IPS-18c (cell line): ENCODE data around the gene CD151.

Source experiments
- H3K4me3 ChIP-seq: 2 replicates; pipeline ENCODE4 v1.7.0; 2013; ENCODE audit warnings: low read depth, mild to moderate bottlenecking, low read length, moderate library complexity; ENCODE audit not compliant: insufficient read depth
- H3K9me3 ChIP-seq: one replicate; pipeline ENCODE4 v1.6.1; 2013; ENCODE audit warnings: mild to moderate bottlenecking, low read length, moderate library complexity; ENCODE audit not compliant: control insufficient read depth, insufficient read depth

The CD151 gene

DNA sequence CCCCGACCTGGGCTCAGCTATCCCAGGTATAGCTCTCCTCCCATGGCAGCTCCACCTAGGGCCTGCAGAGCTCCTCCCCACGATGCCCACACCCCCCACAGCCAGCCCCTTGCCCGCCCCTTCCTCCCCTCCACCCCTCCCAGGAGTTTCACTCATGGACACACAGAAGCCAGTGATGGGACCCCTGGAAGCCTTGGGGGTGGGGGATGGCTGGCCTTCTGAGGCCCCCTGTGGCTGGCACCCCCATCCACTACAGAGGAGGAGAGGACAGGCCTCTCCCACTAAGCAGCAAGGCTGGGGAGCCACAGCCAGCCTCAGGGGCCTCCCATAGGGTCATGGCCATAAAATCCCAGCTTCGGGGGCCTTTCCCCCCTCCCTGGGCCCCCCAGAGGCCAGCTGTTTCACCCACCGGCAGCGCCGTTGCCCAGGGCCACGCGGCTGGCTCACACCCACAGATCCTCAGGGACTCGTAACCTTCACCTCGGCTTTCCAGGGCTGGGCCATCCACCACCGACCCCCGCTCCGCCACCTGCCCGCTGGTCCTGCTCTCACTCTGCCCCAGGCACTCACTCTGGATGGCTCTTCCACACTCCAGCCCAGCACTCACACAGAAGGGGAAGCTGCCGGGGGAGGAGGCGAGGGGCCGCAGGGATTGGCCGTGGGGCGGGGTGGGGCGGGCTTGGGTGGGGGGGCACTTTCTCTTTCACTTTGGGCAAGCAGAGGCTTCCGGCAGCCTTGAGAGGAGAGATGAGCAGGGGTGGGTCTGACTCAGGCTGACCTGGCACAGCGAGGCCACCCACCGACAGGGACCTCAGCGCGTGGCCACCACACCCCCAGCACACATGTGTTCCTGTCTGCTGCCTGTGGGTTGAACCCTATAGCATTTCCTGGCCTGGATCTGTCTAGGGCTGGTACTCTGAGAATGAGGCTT lies 36.9 kb upstream of the CD151 start:
- no peaks in the 10 kb centered on the region for H3K9me3 ChIP-seq
- H3K4me3 ChIP-seq, result peak overlapping the region; percentile 86; the same call in 1 of the 2 replicates

DNA sequence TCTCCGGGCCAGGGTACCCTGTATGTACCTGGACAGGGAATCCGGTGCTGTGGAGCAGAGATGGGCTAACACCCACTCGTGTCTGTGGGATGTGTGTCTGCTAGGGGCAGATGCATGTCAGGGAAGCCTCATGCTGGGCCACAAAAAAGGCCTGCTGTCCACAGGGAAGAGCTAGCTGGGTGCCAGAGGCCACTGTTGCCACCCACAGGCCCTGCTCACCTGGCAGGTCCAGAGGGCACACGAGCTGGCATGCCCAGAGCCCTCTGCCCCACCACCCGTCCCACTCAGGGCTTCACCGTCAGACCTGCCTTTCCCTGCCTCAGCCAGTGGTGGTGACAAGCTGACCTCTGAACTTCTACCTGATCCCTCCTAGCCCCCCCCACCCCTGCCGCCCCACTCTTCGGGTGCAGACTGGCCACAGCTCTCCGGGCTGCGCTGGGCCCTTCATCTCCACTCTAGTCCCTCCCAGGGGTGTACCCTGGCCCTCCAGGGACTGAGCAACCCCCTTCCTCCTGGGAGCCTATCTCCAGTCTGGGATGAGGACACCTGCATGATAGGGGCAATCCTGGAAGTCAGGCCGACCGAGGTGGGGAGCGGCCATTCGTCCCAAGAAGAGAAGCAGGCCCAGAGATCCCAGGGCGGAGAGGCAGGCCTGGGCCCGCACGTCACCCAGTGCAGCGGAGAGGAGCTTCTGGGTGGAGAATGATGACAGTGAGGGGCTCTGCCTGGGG lies 36.0 kb upstream of the CD151 start:
- Histone ChIP-seq H3K9me3 (no peaks in the 10 kb centered on the region), H3K4me3 (peak overlapping the region; percentile 86)

GRCh38 chr11:797296-798092 lies 35.3 kb upstream of the CD151 start:
- H3K4me3 ChIP-seq, result peak overlapping the region; percentile 86

GRCh38 chr11:798093-798713 lies 34.5 kb upstream of the CD151 start, which contains the start of gene SLC25A22:
TSS of gene SLC25A22 (minus strand) at chr11:798281. CDS start at chr11:795006, 3,275 bp downstream.
- H3K9me3 ChIP-seq, result no peaks in the 10 kb centered on the region
- H3K4me3 ChIP-seq, result peak within 1 kb of the TSS; percentile 86

More at GRCh38 chr11:797296-798092, 35.3 kb upstream of the CD151 start:
- no peaks in the 10 kb centered on the region for H3K9me3 ChIP-seq

- H3K4me3 ChIP-seq, result no peak overlapping the region
These were observed 33.0 kb upstream of the CD151 start for GRCh38 chr11:799641-800316.

DNA sequence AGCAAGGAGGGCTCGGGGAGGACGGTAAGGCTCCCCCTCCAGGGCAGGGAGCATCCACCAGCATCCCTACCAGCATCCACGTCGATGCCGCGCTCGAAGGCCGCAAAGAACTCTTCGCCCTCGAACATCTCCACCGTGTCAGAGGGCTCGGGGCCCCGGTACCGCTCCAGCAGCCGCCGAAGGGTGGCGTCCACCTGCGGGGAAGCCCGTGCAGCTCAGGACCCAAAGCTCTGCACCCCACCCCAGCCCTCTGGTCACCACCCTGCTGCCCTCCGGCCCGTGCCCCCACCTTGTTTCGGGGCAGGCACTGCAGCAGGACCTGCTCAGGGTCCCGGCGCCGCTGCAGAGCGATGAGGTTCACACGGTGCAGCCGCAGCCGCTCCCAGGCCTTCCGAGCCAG lies 32.3 kb upstream of the CD151 start:
- no peaks in the 10 kb centered on the region for H3K9me3 ChIP-seq

More at GRCh38 chr11:799641-800316, 33.0 kb upstream of the CD151 start:
- no peaks in the 10 kb centered on the region for H3K9me3 ChIP-seq

GRCh38 chr11:801097-801780 lies 31.5 kb upstream of the CD151 start:
- H3K4me3 ChIP-seq, result no peak overlapping the region
- no peaks in the 10 kb centered on the region for H3K9me3 ChIP-seq

More for the DNA sequence above, 32.3 kb upstream of the CD151 start:
- no peak overlapping the region for H3K4me3 ChIP-seq

- Histone ChIP-seq H3K9me3 (no peaks in the 10 kb centered on the region), H3K4me3 (no peak overlapping the region)
These were observed 30.6 kb upstream of the CD151 start for GRCh38 chr11:802018-802617.

DNA sequence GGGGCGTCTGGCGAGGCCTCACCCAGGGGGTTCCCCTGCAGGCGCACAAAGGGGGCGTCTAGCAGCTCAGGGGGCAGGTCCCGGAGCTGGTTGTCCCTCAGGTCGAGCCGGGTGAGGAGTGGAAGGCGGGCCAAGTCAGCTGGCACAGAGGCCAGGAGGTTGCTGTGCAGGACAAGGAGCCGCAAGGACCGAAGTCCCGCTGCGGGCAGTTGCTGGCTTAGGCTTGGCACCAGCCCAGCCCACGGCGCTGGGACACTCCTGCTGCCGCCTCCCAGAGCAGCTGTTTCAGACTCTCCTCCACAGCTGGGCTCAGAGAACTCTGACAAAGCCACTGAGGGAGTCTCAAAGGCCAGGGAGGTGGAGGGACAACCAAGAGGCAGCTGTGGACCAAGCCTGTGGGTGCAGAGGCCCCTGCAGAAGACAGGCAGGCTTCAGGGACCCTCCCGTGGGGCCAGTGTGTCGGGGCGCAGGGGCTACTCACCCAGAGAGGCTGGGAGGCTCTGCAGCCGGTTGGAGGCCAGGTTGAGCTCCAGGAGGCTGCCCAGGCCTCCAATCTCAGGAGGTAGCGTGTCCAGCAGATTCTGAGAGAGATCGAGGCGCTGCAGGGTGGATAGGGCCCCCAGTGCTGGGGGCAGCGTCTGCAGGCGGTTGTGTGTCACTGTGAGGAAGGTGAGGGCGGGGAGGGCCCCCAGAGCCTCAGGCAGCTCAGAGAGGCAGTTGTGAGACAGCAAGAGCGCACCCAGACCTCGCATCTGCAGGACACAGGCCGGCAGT lies 29.9 kb upstream of the CD151 start:
- H3K9me3 ChIP-seq, result no peaks in the 10 kb centered on the region

GRCh38 chr11:803467-803742 lies 29.3 kb upstream of the CD151 start:
- Histone ChIP-seq H3K4me3 (0 out of 2 replicates have a peak overlapping the region, but pooled peaks have one; percentile 58), H3K9me3 (no peaks in the 10 kb centered on the region)

More for the DNA sequence above, 29.9 kb upstream of the CD151 start:
- no peak overlapping the region for H3K4me3 ChIP-seq

GRCh38 chr11:803770-804598 lies 28.8 kb upstream of the CD151 start:
- Histone ChIP-seq H3K9me3 (no peaks in the 10 kb centered on the region), H3K4me3 (peak overlapping the region; percentile 58)

GRCh38 chr11:804599-804964 lies 28.2 kb upstream of the CD151 start:
- Histone ChIP-seq H3K9me3 (no peaks in the 10 kb centered on the region), H3K4me3 (peak overlapping the region; percentile 58)

DNA sequence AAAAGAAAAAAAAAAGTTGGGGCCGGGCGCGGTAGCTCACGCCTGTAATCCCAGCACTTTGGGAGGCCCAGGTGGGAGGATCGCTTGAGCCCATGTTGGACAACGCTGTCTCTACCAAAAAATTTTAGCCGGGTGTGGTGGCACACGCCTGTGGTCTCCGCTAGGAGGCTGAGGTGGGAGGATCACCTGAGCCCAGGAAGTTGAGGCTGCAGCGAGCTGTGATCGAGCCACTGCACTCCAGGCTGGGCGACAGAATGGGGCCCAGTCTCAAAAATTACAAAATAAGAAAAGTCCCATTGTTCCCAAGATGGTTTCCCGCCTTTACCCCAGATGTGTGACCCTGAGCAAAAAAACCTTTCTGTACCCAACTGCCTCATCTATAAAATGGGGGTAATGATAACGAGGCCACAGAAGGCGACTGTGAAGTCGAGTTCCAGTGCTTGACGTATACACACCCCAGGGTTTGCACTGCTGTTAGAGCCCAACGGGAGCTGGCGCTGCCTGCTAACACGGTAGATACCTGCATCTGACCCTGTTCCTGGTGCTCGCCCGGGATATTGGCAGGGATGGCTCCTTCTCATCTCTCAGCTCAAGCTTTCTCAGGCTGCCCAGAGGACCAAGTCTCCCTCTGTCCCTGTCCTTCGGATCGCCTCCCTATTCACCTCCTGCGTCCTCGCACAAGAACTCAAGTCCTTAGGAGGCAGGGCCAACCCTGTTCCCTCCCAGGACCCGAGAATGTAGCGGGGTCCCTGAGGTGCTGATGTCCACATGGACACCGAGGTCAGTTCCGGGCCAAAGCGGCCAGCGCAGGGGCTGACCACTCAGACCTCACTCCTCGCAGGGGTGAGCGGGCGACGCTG lies 24.1 kb upstream of the CD151 start:
- H3K4me3 ChIP-seq, result peak overlapping the region; percentile 99

More for the DNA sequence above, 24.1 kb upstream of the CD151 start:
- H3K9me3 ChIP-seq, result no peaks in the 10 kb centered on the region
